ENCODE results near the gene ARHGEF7.
"Not testable (repeated sequence)": the region's sequence is repeated elsewhere in the genome, so short reads cannot be mapped to it uniquely, and the experiment has no call there.

Gene ARHGEF7

GRCh38 chr13:111076155-111077013 lies 38.7 kb upstream of the ARHGEF7 start:
- no peak overlapping the region for H3K4me3 ChIP-seq (ENCODE audit: control insufficient read depth, low read depth, low read length)
- TF ChIP-seq, protein P1, sequence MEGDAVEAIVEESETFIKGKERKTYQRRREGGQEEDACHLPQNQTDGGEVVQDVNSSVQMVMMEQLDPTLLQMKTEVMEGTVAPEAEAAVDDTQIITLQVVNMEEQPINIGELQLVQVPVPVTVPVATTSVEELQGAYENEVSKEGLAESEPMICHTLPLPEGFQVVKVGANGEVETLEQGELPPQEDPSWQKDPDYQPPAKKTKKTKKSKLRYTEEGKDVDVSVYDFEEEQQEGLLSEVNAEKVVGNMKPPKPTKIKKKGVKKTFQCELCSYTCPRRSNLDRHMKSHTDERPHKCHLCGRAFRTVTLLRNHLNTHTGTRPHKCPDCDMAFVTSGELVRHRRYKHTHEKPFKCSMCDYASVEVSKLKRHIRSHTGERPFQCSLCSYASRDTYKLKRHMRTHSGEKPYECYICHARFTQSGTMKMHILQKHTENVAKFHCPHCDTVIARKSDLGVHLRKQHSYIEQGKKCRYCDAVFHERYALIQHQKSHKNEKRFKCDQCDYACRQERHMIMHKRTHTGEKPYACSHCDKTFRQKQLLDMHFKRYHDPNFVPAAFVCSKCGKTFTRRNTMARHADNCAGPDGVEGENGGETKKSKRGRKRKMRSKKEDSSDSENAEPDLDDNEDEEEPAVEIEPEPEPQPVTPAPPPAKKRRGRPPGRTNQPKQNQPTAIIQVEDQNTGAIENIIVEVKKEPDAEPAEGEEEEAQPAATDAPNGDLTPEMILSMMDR (conservative IDR thresholded peaks at IDR 0.05; ENCODE audit: control insufficient read depth, insufficient read depth, low read depth, low read length): no peak
- no peak for DNase-seq (ENCODE audit: low read depth)

DNA sequence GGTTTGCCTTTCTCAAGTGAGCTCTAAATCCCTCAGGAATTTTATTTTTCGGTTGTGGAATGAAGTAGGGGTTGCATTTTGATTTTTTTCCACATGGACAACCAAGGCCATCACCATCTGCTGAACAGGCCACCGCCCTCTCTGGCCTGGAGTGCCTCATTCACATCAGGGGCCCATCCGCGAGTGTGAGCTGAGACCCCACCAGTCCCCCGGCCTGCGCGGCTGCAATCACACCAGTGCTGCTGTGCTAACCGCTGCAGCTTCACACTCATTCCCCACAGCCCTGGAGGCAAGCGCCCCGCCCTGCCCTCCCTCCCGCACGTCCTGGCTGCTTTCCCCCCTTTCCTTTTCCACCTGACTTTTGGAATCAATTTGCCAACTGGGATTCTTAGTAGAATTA lies 35.7 kb upstream of the ARHGEF7 start:
- DNase-seq (ENCODE audit: low read depth): no peak
- no peak overlapping the region for H3K4me3 ChIP-seq (ENCODE audit: control insufficient read depth, low read depth, low read length)
- TF ChIP-seq, protein P1 (conservative IDR thresholded peaks at IDR 0.05; ENCODE audit: control insufficient read depth, insufficient read depth, low read depth, low read length): no peak

GRCh38 chr13:111080642-111081041 lies 34.5 kb upstream of the ARHGEF7 start:
- H3K4me3 ChIP-seq (ENCODE audit: control insufficient read depth, low read depth, low read length): no peak overlapping the region
- no peak for DNase-seq (ENCODE audit: low read depth)
- TF ChIP-seq, protein P1 (conservative IDR thresholded peaks at IDR 0.05; ENCODE audit: control insufficient read depth, insufficient read depth, low read depth, low read length): no peak

DNA sequence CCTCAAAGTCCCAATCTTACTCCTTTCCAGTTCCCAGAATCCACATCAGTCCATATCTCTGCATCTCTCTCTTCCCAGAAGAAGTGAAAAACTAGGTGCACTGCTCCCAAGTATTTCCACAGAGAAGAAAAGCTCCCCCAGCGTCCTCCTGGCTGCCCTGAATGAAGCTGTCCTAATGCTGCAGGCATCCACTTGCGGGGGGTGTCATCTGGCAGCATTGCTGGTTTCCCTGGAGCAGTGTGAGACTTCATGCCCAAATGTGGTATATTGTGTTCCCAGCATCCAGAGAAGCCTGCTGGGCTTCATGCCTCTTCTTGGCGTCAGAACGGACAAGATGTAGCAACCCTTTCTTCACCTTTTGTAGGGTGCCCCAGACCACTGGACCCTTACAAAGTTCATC lies 32.9 kb upstream of the ARHGEF7 start:
- no peak overlapping the region for H3K4me3 ChIP-seq (ENCODE audit: control insufficient read depth, low read depth, low read length)
- no peak for DNase-seq (ENCODE audit: low read depth)
- TF ChIP-seq, protein P1 (conservative IDR thresholded peaks at IDR 0.05; ENCODE audit: control insufficient read depth, insufficient read depth, low read depth, low read length): no peak

- H3K4me3 ChIP-seq (ENCODE audit: control insufficient read depth, low read depth, low read length); DNase-seq (ENCODE audit: low read depth): not testable (repeated sequence)
Observed at GRCh38 chr13:111082769-111083168, 32.3 kb upstream of the ARHGEF7 start.

- DNase-seq (ENCODE audit: low read depth); H3K4me3 ChIP-seq (ENCODE audit: control insufficient read depth, low read depth, low read length): not testable (repeated sequence)
Observed at GRCh38 chr13:111083693-111084092, 31.4 kb upstream of the ARHGEF7 start.

DNA sequence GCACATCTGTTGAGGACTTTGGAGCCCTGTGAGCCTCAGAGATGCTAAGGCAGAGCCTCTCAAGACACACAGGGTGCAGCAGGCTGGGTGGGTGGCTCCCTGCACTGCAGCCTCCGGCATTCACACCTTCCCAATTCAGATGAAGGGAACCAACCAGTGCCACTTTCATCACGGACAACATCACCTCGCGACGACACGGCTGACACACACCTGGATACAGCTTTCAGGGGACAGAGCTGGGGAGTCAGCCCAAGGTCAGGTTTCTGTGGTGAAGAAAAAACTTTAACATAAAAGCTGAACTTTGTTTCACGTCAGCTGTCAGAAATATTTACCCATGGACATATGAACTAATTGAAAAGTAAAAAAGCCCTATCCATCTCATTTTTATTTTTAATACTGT lies 24.9 kb upstream of the ARHGEF7 start:
- no peak overlapping the region for H3K4me3 ChIP-seq (ENCODE audit: control insufficient read depth, low read depth, low read length)
- TF ChIP-seq, protein P1 (conservative IDR thresholded peaks at IDR 0.05; ENCODE audit: control insufficient read depth, insufficient read depth, low read depth, low read length): no peak
- no peak for DNase-seq (ENCODE audit: low read depth)

DNA sequence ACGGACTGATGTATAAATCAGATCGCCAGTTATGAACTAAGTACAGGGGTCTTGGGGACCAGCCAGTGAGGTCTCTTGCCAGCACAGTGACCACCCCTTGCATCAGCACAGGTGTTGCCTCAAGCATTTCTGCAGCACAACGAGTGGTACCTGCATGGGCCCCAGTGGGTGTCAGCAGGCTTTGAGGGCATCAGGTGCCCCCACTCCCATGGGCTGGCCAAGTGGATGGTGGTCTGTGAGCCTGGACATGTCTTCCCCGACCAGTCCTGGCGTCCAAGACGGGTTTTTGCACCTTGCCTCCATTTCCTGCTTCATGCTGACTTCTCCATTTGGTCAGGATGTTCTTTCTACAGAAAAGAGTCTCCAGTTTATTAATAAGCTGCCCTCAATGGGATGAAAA lies 22.4 kb upstream of the ARHGEF7 start:
- H3K4me3 ChIP-seq (ENCODE audit: control insufficient read depth, low read depth, low read length): no peak overlapping the region
- no peak for DNase-seq (ENCODE audit: low read depth)
- TF ChIP-seq, protein P1 (conservative IDR thresholded peaks at IDR 0.05; ENCODE audit: control insufficient read depth, insufficient read depth, low read depth, low read length): no peak
